Eye (tissue), 1 donor: ENCODE measurements around the gene FILIP1L.

Source experiments
- DNase-seq: peaks from one replicate; pipeline ENCODE4 v3.0.0-alpha.2; 2015

Gene FILIP1L

DNA sequence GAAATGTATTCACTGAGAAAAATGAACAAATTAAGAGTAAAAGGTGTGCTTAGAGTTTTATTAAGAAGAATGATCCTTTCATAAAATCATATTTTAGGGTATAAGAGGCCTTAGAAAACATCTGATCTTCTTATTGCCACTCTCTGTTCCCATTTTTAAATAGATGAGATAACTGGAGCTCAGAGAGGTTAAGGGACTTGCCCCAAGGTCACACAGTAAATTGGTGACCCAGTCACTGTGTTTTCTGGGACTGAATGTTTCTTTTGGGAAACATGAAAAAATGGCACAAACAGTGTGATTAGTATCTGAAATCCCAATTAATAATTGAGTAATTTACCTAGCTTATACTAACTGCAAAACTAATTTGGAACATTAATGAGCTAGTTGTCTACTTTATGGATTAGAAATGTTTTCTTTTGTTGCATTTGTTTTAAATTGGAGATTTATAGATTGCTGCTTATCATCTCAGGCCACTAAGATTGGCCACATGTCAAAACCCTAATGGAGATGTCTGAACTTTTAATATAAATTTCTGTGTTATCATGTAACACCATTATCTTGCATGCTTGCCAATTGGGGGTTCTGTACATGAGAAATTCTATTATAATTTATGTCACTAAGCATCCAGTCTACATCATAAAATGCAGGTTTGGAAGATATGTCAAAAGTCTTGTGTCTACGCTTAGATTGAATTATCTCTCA is 231.7 kb downstream of the FILIP1L start:
- no peak for DNase-seq

DNA sequence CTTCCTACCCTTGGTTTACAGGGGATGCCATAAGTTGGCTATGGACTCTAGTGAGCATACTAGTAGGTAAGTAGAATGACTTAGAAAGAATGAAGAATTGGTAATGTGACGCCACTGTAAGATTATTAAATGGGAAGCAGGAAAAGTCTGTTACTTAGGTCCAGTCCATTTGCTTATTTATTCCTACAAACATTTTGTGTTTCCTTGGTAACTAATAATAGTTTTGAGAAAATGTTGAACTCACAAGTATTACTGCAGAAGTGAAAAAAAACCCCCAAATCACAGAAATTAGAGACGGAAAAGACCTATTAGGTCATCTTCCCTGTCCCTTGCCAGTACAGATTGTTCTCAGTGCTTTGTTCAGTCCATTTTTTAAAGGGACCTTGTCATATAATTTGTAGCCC is 233.2 kb downstream of the FILIP1L start:
- no peak for DNase-seq

DNA sequence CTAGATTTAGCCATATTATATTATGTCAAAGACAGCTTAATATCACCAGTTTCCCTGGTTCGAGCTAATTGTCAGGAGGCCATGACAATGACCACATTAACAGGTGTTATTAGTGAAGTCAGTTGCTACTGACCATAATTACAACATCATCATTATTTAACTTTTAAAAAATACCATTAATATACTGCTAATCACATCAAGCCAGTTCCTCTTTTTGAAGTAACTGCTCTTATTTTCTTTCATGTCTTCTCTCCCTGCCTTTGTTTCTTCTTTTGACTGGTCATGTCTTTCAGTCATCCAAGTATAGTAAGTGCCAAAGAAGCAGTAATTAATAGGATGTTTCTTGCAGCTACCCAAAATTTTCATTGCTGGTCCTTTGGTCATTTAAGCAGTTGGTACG is 235.0 kb downstream of the FILIP1L start:
- DNase-seq: no peak

DNA sequence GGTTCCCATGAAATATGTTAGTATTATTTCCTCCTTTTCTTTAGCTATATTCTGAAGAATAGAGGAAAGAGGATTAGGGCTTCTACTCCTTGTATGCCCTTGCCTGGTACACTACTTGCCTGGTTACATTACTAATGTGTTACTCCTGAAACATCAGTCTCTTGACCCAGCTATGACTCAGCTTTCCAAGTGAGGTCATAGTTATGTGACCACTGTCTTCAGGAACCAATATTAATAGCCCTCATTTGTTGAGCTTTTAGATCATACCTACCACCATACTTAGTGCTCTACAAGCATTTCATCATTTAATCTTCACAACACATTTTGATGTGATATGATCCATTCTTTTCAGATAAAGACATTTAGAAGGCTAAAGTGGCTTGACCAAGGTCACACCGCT is 236.3 kb downstream of the FILIP1L start:
- DNase-seq: no peak

DNA sequence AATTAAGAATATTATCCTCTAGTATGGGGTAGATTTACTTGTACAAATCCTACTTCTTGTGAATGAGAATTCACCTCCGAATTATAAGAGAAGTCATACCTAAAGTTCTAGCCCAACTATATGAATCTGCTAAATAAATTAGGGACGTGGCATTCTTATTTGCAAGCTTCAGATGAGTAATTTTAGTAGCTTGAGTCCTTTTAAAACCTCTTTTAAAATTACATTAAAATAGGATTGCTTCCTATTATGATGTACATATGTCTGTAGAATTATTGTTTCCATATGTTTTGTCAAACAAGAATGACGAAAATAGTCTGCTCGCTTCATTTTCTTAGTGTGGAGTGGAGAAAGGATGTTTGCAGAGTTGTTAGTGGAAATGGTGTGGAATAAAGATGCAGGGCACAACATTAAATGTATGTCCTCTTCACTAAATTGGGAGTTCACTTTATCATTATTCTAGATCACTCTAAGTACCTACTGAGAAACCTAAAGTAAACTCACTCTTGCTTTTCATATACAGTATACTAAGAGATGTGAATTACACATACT is 237.2 kb downstream of the FILIP1L start:
- DNase-seq: no peak

DNA sequence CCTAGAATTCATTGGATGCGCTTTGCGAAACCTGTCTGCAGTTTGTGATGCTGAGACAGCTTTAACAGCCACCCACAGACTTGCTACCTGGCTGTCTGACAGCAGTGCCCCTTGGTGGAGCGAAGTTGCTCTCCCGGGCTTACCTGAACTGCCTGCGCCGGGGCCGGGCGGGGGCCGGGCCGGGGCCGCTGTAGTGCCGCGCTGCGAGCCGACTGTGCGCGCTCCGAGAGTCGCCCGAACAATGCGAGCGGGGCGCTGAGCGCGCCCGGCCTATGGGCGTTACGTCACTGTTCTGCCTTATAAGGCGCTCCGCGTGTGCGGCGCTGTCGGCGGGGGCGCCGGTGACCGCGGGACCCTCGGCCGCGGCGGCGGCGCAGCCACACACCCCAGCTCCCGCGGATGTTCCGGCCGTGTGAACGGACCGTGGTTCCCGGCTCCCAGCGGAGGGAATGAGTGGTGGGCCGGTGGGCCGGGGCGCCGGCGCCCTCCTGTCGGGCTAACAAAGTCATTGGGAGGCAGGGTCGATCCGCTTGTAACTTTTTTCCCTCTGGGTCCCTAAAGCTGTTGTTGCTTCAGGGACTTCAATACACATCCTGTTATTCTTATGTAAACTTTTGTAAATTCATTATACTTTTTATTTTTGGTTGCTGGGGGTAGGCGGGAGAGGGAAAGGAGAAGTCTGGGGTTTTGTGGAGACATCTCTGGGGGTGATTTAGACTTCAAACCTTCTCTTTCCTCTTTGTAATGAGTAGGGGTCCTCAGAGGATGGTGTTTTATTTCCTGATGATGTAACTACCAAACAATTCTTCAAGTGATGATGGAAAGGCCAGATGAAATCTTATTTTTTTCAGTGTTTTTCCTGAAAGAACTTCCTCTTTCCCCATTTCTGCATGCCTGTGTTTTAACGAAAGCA is 238.1 kb downstream of the FILIP1L start:
- DNase-seq: peak; percentile 94

DNA sequence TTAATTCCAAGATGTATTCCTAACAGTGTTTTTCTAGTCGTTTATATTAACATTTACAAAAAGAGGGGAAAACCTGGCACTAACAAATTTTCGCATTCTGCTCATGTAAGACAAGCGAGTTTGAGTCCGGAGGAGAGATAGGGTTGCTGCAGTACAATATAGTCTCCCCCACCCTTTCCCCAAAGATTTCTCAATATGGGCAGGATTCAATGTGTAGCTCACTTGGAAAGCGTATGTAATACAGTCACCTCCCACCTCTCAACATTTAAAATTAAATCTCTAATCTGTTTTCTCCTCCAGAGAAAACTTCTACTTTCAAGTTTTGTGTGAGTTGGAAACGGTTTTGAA is 238.7 kb downstream of the FILIP1L start:
- DNase-seq: no peak

DNA sequence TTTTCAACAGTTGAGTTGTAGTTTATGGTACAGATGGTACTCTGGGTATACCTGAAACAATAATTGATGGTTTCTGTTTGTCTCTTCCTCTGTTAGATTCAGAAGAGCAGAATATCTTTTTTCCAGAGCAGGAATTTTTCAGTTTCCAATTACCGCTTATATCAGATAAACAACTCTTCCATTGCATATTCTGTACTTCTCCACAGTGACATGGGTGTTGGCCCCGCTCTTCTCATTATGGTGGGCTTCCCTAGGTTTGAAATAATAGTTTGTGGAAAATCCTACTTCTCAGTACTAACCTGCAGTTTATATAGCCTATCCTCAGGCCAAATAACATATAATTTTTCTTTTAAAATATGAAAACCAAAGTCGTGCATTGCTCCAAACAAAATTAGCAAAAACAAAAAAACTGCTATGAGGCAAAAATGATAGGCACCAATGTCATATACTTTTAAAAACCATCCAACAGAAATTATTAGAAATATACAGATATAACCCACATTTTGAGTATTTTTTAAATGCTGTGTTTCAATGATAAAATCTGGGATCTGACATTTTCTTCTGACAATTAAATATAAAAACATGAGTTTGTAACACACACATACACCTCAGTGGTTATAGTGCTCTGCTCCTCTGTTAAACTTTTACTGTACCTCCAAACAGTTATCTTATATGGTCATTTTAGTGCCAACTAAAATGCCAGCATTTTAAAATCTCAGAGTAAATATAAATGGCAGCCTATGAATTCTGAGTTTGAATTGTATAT is 239.9 kb downstream of the FILIP1L start:
- DNase-seq: no peak

DNA sequence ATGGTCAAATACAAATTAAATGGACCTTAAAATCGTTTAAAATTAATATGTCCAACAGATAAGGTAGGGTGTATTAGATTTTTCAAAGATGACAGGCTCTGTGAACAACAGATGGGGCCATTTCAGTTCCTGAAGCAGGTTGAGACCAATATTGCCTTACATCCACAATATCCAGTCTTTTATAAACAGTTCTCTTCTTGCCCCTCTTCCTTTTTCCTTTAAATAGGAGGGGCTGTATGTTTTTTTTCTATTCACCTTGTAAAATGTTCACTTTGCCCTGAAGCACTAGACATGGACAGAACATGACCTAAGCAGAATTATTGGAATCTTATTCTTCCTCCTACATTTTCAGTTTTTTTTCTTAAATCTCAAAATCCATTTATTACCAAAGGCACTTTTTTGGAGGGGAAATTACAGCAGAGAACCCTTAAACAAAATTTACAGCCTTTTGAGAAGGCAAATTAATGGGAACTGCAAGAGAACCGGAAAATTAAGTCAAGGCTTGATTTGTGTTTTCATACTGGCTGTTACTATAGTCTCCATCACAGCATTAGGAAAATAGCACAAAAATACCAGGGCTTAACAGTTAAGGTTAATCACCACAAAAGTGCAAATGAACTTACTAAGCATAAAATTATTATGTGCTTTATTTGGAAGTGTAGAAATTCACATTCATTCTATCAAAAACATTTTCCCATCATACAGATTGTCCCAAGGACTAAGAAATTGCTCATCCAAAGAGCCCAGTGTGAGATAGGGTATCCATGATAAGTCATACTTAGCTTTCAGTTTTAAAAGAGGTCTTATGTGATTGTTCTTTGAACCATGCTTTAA is 240.8 kb downstream of the FILIP1L start:
- DNase-seq: no peak

DNA sequence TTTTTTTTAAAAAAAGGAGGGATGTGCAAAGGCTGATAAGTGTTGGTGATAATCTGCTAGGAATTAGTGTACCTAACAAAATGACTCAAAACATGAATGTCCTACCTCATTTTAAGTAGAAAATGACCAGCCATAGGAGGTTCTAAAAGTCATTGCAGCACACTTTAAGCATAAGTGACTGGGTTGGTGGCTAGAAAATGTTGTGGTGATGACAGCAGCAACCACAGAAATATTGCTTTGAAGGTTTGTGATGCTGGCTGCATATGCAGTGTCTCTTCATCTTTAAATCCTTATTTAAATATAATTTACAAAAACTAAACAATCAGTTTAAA is 241.4 kb downstream of the FILIP1L start:
- DNase-seq: no peak

DNA sequence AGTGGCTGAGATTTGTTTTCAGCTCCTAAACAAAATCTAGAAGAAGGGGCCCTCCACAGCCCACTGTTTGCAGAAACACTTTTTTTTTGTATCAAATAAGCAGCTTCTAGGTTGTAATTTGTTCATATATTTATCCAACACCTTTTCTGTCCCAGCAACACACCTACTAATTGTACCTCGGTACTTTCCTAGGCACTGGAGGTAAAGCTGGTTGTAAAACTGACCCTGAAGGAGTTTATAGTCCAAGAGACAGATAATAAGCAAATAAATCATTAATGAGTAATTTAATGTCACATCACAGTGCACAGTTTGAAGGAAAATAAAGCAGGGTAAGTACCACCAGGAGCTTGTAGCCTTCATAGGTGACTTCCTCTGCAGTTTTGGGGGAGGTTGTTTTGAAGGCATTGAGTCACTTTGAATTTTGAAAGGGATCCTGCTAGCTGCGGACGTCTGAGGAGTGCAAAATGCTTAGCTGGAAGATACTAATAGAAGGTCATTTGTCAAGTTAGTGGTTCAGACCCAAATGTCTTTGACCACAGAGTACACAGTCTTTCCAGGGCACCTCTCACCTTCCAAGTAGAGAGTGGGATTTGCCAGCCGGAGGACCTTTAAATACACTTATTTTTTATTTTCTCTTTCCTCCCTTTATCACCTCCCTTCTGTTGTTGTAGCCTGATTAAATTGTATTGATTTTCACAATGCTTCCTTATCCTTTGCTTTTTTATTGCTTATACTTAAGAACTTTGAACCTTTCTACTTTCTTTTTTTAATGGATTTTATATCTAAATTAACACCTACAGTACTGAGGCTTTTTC is 242.9 kb downstream of the FILIP1L start:
- no peak for DNase-seq

DNA sequence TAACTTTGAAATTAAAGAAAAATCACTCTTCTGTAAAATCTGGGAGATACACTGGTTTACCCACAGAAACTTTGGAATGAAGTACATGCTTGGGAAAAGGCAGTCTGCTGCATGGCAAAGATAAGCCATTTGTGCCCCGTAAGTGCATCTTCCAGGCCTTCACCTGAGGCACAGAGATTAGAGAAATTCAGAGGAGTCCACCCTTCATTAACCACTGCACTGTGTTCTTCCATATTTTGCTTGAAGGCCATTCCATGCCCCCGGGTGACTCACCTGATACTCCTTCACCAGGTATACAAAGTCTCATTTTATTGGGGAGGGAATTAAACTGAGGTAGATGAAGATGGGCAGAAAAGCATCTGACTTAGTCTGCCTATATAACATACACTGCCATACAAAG is 243.6 kb downstream of the FILIP1L start:
- DNase-seq: no peak

DNA sequence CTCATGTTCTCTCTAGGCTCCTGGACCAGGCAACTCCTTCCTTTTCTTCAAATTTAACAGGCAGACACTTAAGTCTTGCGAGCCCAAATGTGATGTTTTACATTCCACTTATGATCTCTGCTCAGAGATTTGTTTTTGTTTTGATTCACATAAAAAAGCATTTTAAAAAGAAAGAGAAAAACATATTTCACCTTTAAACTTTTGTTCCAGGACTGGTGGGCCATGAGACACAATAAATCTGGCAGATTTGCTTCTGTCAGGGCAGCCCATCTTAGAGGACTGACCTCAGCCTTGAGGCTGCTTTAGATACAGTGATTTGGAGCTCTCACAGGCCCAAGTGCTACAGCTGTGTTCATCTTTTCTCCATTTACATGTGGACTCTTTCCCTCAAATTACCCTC is 244.7 kb downstream of the FILIP1L start:
- no peak for DNase-seq

DNA sequence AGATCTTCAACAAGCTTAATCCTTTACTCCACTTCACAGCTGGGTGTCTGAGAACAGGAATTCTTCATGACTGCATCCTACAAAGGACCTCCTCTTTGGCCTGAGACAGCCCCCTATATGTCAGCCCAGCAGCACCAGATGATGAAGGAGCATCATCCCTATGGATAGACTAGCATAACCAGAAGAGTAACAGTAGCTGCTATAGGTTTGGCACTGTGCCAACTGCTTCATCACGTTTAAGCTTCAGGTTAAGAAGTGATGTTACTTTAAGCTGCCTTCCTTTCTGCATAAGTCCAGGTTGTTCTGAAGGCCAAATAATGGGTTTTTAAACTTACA is 246.0 kb downstream of the FILIP1L start:
- DNase-seq: no peak

DNA sequence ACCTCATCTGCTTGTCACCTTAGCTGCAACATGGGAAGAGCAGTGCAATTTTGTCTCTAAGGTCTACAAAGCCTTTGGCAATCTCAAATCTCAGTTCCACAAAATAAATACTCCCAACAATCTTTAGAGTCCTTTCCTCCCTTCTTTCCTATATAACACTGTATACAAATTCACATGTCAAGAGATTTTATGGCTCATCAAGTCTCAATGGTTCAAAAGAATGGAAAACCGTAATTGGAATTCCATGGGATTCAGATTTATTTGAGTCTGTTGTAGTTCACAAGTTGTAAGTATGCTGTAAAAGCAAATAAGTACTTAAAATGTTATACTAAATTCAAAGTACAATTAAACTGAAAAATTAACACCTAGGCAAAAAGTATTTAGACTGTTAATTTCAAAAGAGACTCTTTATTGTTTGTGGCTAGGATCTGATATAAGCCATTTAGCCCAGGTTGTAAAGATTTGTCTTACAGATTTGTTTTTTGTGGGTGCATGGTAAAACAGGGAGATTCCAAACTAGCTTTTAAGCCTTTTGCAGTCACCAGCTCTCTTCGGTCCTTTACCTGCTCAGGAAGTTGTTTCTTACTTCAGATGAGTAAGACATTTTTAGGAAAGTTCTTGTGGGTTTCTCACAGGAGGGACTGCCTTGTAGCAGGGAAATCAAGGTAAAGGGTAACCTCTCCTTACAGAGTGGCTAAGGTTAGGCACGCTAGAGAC is 246.5 kb downstream of the FILIP1L start:
- DNase-seq: no peak

DNA sequence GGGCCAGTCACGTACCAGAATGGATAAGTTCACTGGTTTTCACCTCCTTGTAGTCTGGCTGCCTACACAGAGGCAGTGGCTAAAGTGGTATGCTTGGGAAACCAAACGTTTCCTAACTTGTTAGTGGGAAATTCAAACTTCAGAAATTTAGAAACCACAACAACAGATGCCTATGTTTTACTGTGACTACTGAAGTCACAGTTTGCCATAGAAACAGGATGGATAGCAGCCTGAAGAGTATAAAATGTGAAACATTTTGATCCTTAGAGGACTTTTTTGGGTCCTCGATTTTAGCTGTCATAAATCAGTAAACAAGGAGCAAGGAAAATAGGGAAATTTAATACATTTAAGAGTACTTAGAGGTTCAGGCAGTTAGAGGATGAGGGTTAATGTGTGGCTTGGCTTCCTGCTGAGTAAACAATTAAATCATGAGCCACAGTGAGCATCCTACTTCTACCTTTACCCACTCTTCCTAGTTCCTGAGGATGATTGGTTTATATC is 248.0 kb downstream of the FILIP1L start:
- DNase-seq: no peak

DNA sequence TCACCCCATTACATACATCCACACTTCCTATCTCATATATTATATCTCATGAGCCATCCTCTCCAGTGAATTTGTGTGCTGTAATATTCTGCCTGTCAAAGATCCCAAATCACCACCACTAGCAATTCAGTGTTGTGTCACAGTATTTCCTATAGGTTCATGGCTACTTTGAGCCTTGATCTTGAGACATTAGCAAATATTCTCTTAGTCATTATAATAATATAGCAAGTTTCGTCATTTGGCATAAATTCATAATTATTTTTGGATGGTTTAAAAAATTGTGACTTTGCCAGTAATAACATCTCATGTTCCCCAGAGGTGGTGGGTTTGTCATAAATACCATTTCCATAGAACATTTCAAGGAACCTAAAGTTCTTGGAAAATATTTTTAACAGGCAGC is 249.0 kb downstream of the FILIP1L start:
- DNase-seq: no peak

DNA sequence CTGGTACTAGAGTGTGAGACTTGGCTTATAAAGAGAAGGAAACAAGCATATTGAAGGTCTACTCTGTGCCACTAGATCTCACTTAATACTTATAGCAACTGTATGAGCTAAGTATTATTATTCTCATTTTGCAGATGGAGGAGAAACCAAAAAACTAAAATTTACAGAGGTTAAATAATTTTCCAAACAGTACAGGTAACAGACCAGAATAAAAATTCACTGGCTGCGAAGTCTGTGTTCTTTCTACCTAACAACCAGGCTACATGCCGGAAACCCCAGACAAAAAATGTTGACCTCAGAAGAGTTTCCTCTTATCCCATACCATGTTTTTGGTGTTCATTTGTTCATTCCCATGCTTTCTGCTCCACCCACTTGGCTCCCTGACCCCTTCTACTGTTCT is 250.0 kb downstream of the FILIP1L start:
- DNase-seq: no peak

DNA sequence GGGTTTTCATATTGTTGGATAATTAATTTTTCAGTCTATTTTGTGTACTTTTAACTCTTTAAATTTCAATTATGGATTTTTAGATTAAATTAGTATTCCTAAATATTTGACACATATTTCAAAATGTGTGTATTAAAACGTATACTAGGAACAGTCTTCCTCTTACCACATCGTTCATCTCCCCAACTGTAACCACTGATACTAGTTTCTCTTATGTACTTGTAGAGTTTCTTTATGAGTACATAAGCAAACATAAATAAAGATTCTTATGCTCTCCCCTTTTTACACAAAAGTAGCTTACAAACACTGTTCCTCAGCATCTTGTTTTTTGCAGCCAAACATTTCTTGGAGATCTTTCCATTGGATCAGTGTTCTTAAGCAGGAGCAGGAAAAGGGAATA is 250.7 kb downstream of the FILIP1L start:
- no peak for DNase-seq

DNA sequence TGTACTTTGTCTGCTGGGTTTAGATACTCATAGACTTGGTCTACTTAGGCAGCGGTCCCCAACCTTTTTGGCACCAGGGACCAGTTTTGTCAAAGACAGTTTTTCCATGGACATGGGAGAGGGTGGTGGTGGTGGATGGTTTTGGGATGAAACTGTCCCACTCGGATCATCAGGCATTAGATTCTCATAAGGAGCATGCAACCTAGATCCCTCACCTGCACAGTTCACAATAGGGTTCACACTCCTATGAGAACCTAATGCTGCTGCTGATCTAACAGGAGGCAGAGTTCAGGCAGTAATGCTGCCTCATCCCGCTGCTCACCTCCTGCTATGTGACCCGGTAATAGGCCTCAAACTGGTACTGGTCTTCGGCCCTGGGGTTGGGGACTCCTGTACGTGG is 251.3 kb downstream of the FILIP1L start:
- DNase-seq: no peak

DNA sequence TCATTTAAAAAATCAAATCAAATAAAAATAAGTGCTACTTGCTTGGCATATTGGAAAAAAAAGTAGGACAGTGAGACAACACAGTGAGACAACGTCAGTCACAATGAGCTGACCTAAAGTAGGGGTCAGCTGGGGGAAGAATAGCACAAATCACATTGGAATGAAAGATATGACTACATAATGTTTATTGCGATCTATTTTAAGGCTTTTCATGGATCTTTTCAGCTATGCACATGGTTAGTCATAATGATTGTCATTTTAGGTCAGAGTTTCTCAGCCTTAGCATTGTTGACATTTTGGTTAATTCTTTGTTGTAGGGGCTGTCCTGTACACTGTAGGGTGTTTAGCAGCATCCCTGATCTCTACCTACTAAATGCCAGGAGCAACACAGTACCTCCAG is 252.1 kb downstream of the FILIP1L start:
- no peak for DNase-seq
